HL-60/S4 treated with phorbol 12-myristate 13-acetate at 8.2 ng/mL for 4 days and 3 days (cell line): ENCODE measurements around the gene PXK.
"Not testable (repeated sequence)": the region's sequence is repeated elsewhere in the genome, so short reads cannot be mapped to it uniquely, and the experiment has no call there.

ENCODE experiments used
- in situ Hi-C: fragments of 300-500 bp; cut with MboI; formaldehyde crosslinking; loops from 2 replicates; pipeline ENCODE4 v1.15.0; 2022; ENCODE audit warnings: low sequenced_read_pairs

PXK gene

GRCh38 chr3:58322793-58323192, 9.9 kb upstream of the PXK start:
- in situ Hi-C loops = loop anchor here (10.0 to 25.0 kb wide), 2 partner anchors 92 to 315 kb away; no protein-coding TSS in a partner anchor

- in situ Hi-C loops = loop anchor here (10.0 to 25.0 kb wide), 2 partner anchors 91 to 314 kb away; no protein-coding TSS in a partner anchor
Measured at GRCh38 chr3:58323529-58324390, 8.9 kb upstream of the PXK start.

- in situ Hi-C loops = loop anchor here (10.0 to 25.0 kb wide), 2 partner anchors 90 to 313 kb away; no protein-coding TSS in a partner anchor
Measured at GRCh38 chr3:58324391-58325390, 8.0 kb upstream of the PXK start.

GRCh38 chr3:58325525-58325992, 7.1 kb upstream of the PXK start:
- in situ Hi-C loops = loop anchor here (10.0 kb wide), 1 partner anchor 89 kb away; no protein-coding TSS in a partner anchor

- in situ Hi-C loops = loop anchor here (10.0 kb wide), 1 partner anchor 88 kb away; no protein-coding TSS in a partner anchor
Measured at GRCh38 chr3:58326267-58326900, 6.3 kb upstream of the PXK start.

GRCh38 chr3:58329150-58329921, 3.4 kb upstream of the PXK start:
- in situ Hi-C loops = loop anchor here (10.0 kb wide), 1 partner anchor 85 kb away; no protein-coding TSS in a partner anchor

GRCh38 chr3:58329922-58330413, 2.7 kb upstream of the PXK start:
- in situ Hi-C loops = loop anchor here (10.0 kb wide), 1 partner anchor 85 kb away; no protein-coding TSS in a partner anchor

- in situ Hi-C loops = no loop called here
Measured at GRCh38 chr3:58331593-58332152, 1.0 kb upstream of the PXK start.

- in situ Hi-C loops = no loop called here
Measured at GRCh38 chr3:58333206-58334012, 717 bp downstream of the PXK start.

GRCh38 chr3:58334013-58334321, 1.3 kb downstream of the PXK start:
- in situ Hi-C loops = no loop called here

- in situ Hi-C loops = no loop called here
Measured at GRCh38 chr3:58334506-58334884, 1.8 kb downstream of the PXK start.

- in situ Hi-C loops = no loop called here
Measured at GRCh38 chr3:58335652-58335947, 2.9 kb downstream of the PXK start.

- in situ Hi-C loops = no loop called here
Measured at GRCh38 chr3:58336135-58336882, 3.6 kb downstream of the PXK start.

GRCh38 chr3:58337190-58337589, 4.5 kb downstream of the PXK start:
- in situ Hi-C loops = no loop called here

GRCh38 chr3:58339146-58339545, 6.5 kb downstream of the PXK start:
- in situ Hi-C loops = not testable (repeated sequence)

- in situ Hi-C loops = no loop called here
Measured at GRCh38 chr3:58340594-58341244, 8.0 kb downstream of the PXK start.

- in situ Hi-C loops = no loop called here
Measured at GRCh38 chr3:58341376-58341775, 8.7 kb downstream of the PXK start.

- in situ Hi-C loops = no loop called here
Measured at GRCh38 chr3:58342676-58343075, 10.0 kb downstream of the PXK start.
